HG02852 (cell line): ENCODE measurements around the gene LSM12.

Source experiments
- ATAC-seq: cut with Tn5 transposase; IDR thresholded peaks from one replicate; pipeline ENCODE4 v1.9.1; 2021; ENCODE audit warnings: mild to moderate bottlenecking, moderate library complexity; ENCODE audit not compliant: unreplicated experiment

The LSM12 gene

DNA sequence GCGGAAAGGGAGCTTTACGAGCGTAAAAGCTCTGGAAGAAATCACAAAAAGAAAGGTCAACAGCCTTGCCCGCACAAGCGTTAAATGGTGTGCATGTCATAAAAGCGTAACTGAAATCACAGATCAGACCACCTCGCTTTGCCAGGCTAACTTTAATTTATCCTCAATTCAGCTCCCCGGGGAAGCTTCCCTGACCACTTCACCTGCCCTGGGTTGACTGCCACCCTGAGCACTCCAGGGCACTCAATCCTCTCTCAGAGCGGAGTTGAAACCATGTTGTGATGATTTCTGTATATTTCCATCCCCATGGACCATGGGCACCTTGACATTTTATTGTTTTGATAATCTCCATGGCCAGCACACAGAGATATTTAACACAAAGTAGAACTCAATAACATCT is 78.2 kb downstream of the LSM12 start:
- ATAC-seq = no peak

DNA sequence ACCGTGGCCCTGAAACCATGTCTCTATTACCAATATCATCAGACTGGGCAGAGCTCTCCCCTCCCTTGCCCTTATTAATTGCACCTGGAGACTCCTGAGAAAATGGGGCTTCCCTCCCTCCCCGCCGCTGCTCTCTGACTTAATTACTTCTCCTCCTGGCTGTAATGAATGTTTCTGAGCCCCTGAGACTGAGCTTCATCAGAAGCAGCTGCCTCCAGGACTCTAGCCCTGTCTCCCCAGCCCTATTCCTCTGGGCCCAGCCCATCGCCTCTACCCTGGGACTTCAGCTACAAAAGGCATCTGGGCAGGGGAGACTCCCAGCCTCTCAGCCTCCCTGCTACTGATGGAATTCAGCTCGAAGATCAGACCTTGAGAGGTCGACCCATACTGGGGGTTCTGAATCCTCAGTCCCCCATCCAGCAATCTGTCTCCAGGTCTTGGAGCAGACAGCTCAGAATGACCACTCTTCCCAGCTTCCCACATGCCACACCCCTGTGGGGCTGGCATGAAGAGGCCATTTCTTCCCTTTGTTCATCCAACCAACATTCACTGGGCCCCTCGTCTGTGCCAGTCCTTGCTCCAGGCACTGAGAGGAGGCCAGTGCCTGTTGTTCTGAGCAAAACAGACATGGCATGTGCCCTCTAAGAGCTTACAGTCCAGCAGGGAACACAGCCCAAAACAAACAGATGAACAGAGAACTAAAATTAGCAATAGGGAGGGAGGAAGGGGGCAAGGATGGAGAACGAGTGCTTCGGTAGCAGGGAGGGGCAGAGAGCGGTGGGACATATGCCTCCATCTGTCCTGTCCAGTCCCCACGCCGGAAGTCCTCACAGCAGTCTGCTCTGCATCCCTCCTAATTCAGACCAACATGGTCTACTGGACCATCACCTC is 79.1 kb downstream of the LSM12 start:
- ATAC-seq = no peak

DNA sequence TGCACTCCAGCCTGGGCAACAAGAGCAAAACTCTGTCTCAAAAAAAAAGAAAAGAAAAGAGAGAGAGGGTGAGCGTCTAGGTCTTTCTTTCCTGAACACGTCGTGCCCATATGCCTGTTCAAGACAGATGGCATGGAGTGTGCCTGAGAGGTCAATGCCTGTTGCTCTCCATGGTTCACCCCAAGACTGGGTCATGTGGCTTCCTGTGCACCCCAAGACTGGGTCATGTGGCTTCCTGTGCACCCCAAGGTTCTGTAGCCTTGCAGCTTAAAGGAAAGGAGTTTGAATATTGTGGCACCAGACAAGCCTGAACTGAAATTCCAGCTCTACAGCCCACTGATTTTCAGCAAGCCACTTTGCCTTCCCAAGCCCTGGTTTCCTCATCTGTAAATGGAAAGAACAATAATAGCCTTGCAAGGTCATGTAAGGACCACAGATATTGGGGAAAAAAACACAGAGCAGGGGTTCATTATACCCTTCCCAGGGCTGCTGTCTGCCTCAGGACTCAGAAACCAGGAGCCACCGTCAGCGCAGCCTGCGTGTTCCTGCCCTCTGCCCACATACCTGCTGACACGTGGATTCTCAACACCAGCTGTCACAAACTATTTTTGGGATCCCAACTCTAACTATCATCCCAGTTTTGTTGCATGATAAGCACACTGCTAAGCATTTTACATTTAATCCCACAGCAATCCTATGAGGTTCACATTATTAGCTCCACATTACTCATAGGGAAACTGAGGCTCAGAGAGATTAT is 80.1 kb downstream of the LSM12 start:
- ATAC-seq = no peak

DNA sequence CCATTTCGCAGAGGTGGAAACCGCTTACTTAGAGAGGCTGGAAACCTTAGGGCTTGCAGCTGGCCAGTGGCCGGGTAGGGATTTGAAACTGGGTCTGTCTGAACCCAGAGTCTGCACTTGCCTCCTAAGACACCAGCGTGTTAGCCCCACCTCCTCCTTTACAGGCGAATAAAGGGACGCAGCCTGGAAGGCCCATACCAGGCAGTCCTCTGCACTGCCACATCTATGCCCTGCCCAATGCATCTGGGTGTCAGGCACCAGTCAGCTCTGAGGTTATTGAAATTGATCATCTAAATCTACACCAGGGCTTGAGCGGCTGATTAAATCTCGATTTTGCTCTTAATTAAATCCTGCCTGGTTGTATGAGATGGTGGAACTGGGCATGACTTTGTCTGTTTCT is 82.0 kb downstream of the LSM12 start:
- no peak for ATAC-seq
